WTC11 (cell line): ENCODE data around the gene CCL4.
"Not testable (repeated sequence)": the region's sequence is repeated elsewhere in the genome, so short reads cannot be mapped to it uniquely, and the experiment has no call there.

ENCODE experiments used
- CBFB ChIP-seq: sonication (generic); formaldehyde crosslinking; IDR thresholded peaks from 2 replicates; pipeline ENCODE4 v1.8.1; 2022; ENCODE audit warnings: mild to moderate bottlenecking, low read depth, missing genetic modification reagents
- GABPB1 ChIP-seq: sonication (generic); formaldehyde crosslinking; IDR thresholded peaks from 2 replicates; pipeline ENCODE4 v1.8.1; 2023; ENCODE audit warnings: mild to moderate bottlenecking, missing genetic modification reagents
- IRF2 ChIP-seq: sonication (generic); formaldehyde crosslinking; IDR thresholded peaks from 2 replicates; pipeline ENCODE4 v1.8.0; 2022; ENCODE audit warnings: low read depth, missing genetic modification reagents, borderline replicate concordance
- SP1 ChIP-seq: sonication (generic); formaldehyde crosslinking; conservative IDR thresholded peaks from 2 replicates; pipeline ENCODE4 v1.8.1; 2022; ENCODE audit warnings: missing genetic modification reagents
- ZBTB21 ChIP-seq: sonication (generic); formaldehyde crosslinking; IDR thresholded peaks from 2 replicates; pipeline ENCODE4 v1.8.1; 2023; ENCODE audit warnings: mild to moderate bottlenecking, missing genetic modification reagents, borderline replicate concordance
- ZNF317 ChIP-seq: sonication (generic); formaldehyde crosslinking; IDR thresholded peaks from 2 replicates; pipeline ENCODE4 v1.8.1; 2023; ENCODE audit warnings: low read depth, mild to moderate bottlenecking, moderate library complexity, missing genetic modification reagents, borderline replicate concordance
- TF ChIP-seq, protein P1 (sequence below): sonication (generic); formaldehyde crosslinking; IDR thresholded peaks from 2 replicates; pipeline ENCODE4 v1.8.0; 2022; ENCODE audit warnings: mild to moderate bottlenecking, missing genetic modification reagents
- TF ChIP-seq, protein P2 (sequence below): sonication (generic); formaldehyde crosslinking; IDR thresholded peaks from 2 replicates; pipeline ENCODE4 v1.8.1; 2023; ENCODE audit warnings: mild to moderate bottlenecking, missing genetic modification reagents, moderate library complexity
- TF ChIP-seq, protein P3 (sequence below): fragments of 200-600 bp; IDR thresholded peaks from 2 replicates; pipeline ENCODE4 v1.8.0; 2022; ENCODE audit warnings: antibody characterized with exemption
- TF ChIP-seq, protein P4 (sequence below): sonication (generic); formaldehyde crosslinking; IDR thresholded peaks from 2 replicates; pipeline ENCODE4 v1.8.0; 2022; ENCODE audit warnings: mild to moderate bottlenecking, missing genetic modification reagents
- TF ChIP-seq, protein P5 (sequence below): sonication (generic); formaldehyde crosslinking; IDR thresholded peaks from 2 replicates; pipeline ENCODE4 v1.8.0; 2022; ENCODE audit warnings: missing genetic modification reagents
- TF ChIP-seq, protein P6 (sequence below): sonication (generic); formaldehyde crosslinking; IDR thresholded peaks from 2 replicates; pipeline ENCODE4 v1.8.0; 2023; ENCODE audit warnings: mild to moderate bottlenecking, missing genetic modification reagents
- TF ChIP-seq, protein P7 (sequence below): sonication (generic); formaldehyde crosslinking; IDR thresholded peaks from 2 replicates; pipeline ENCODE4 v1.8.0; 2022; ENCODE audit warnings: mild to moderate bottlenecking, missing genetic modification reagents

DNA sequence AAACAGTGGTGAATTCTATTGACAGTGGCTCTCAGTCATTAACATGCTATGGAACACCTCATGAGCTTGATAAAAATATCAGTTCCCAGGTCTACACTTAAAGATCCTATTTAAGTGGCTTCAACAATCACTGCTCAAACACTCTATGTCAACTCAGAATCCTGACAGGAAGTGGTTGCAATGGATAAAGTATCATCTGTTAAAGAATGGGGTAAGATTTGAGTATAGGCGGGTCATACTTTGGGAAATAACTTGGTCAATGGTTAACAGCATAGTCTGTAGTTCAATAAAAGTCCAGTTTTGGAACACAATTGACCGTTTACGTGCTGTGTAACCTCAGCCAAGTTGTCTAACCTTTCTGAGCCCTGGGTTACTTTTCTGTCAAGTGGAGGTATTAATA, 16.2 kb upstream of the CCL4 start:
- TF ChIP-seq, protein P1, sequence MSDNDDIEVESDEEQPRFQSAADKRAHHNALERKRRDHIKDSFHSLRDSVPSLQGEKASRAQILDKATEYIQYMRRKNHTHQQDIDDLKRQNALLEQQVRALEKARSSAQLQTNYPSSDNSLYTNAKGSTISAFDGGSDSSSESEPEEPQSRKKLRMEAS (CRISPR knock-in tag): not testable (repeated sequence)
- TF ChIP-seq ZBTB21 (CRISPR knock-in tag); GABPB1 (CRISPR knock-in tag); IRF2; CBFB; ZNF317 (CRISPR knock-in tag); SP1 (CRISPR knock-in tag): not testable (repeated sequence)
- TF ChIP-seq, protein P2, sequence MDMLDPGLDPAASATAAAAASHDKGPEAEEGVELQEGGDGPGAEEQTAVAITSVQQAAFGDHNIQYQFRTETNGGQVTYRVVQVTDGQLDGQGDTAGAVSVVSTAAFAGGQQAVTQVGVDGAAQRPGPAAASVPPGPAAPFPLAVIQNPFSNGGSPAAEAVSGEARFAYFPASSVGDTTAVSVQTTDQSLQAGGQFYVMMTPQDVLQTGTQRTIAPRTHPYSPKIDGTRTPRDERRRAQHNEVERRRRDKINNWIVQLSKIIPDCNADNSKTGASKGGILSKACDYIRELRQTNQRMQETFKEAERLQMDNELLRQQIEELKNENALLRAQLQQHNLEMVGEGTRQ (CRISPR knock-in tag): not testable (repeated sequence)
- TF ChIP-seq, protein P3, sequence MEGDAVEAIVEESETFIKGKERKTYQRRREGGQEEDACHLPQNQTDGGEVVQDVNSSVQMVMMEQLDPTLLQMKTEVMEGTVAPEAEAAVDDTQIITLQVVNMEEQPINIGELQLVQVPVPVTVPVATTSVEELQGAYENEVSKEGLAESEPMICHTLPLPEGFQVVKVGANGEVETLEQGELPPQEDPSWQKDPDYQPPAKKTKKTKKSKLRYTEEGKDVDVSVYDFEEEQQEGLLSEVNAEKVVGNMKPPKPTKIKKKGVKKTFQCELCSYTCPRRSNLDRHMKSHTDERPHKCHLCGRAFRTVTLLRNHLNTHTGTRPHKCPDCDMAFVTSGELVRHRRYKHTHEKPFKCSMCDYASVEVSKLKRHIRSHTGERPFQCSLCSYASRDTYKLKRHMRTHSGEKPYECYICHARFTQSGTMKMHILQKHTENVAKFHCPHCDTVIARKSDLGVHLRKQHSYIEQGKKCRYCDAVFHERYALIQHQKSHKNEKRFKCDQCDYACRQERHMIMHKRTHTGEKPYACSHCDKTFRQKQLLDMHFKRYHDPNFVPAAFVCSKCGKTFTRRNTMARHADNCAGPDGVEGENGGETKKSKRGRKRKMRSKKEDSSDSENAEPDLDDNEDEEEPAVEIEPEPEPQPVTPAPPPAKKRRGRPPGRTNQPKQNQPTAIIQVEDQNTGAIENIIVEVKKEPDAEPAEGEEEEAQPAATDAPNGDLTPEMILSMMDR: not testable (repeated sequence)
- TF ChIP-seq, protein P4, sequence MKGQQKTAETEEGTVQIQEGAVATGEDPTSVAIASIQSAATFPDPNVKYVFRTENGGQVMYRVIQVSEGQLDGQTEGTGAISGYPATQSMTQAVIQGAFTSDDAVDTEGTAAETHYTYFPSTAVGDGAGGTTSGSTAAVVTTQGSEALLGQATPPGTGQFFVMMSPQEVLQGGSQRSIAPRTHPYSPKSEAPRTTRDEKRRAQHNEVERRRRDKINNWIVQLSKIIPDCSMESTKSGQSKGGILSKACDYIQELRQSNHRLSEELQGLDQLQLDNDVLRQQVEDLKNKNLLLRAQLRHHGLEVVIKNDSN (CRISPR knock-in tag): not testable (repeated sequence)
- TF ChIP-seq, protein P5, sequence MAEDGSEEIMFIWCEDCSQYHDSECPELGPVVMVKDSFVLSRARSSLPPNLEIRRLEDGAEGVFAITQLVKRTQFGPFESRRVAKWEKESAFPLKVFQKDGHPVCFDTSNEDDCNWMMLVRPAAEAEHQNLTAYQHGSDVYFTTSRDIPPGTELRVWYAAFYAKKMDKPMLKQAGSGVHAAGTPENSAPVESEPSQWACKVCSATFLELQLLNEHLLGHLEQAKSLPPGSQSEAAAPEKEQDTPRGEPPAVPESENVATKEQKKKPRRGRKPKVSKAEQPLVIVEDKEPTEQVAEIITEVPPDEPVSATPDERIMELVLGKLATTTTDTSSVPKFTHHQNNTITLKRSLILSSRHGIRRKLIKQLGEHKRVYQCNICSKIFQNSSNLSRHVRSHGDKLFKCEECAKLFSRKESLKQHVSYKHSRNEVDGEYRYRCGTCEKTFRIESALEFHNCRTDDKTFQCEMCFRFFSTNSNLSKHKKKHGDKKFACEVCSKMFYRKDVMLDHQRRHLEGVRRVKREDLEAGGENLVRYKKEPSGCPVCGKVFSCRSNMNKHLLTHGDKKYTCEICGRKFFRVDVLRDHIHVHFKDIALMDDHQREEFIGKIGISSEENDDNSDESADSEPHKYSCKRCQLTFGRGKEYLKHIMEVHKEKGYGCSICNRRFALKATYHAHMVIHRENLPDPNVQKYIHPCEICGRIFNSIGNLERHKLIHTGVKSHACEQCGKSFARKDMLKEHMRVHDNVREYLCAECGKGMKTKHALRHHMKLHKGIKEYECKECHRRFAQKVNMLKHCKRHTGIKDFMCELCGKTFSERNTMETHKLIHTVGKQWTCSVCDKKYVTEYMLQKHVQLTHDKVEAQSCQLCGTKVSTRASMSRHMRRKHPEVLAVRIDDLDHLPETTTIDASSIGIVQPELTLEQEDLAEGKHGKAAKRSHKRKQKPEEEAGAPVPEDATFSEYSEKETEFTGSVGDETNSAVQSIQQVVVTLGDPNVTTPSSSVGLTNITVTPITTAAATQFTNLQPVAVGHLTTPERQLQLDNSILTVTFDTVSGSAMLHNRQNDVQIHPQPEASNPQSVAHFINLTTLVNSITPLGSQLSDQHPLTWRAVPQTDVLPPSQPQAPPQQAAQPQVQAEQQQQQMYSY (CRISPR knock-in tag): not testable (repeated sequence)
- TF ChIP-seq, protein P6, sequence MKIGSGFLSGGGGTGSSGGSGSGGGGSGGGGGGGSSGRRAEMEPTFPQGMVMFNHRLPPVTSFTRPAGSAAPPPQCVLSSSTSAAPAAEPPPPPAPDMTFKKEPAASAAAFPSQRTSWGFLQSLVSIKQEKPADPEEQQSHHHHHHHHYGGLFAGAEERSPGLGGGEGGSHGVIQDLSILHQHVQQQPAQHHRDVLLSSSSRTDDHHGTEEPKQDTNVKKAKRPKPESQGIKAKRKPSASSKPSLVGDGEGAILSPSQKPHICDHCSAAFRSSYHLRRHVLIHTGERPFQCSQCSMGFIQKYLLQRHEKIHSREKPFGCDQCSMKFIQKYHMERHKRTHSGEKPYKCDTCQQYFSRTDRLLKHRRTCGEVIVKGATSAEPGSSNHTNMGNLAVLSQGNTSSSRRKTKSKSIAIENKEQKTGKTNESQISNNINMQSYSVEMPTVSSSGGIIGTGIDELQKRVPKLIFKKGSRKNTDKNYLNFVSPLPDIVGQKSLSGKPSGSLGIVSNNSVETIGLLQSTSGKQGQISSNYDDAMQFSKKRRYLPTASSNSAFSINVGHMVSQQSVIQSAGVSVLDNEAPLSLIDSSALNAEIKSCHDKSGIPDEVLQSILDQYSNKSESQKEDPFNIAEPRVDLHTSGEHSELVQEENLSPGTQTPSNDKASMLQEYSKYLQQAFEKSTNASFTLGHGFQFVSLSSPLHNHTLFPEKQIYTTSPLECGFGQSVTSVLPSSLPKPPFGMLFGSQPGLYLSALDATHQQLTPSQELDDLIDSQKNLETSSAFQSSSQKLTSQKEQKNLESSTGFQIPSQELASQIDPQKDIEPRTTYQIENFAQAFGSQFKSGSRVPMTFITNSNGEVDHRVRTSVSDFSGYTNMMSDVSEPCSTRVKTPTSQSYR (CRISPR knock-in tag): not testable (repeated sequence)
- TF ChIP-seq, protein P7, sequence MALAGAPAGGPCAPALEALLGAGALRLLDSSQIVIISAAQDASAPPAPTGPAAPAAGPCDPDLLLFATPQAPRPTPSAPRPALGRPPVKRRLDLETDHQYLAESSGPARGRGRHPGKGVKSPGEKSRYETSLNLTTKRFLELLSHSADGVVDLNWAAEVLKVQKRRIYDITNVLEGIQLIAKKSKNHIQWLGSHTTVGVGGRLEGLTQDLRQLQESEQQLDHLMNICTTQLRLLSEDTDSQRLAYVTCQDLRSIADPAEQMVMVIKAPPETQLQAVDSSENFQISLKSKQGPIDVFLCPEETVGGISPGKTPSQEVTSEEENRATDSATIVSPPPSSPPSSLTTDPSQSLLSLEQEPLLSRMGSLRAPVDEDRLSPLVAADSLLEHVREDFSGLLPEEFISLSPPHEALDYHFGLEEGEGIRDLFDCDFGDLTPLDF: not testable (repeated sequence)
